GM18909 (cell line): Measurements from ENCODE around the gene CATSPER2.
"Not testable (repeated sequence)": the region's sequence is repeated elsewhere in the genome, so short reads cannot be mapped to it uniquely, and the experiment has no call there.

ENCODE experiments used
- ATAC-seq: cut with Tn5 transposase; IDR thresholded peaks from one replicate; pipeline ENCODE4 v1.9.1; 2021; ENCODE audit warnings: mild to moderate bottlenecking; ENCODE audit not compliant: unreplicated experiment, poor library complexity

The CATSPER2 gene

GRCh38 chr15:43648649-43649429 is at the start of gene CATSPER2:
Gene CATSPER2 (minus strand): TSS chr15:43648844. CDS start chr15:43648061, 783 bp downstream.
- ATAC-seq = no peak

GRCh38 chr15:43693148-43694022 is 44.7 kb upstream of the CATSPER2 start, which contains the start of gene CKMT1A:
Gene CKMT1A (plus strand): TSS chr15:43693859. CDS start chr15:43694051, 192 bp downstream.
- ATAC-seq = not testable (repeated sequence)

- ATAC-seq = not testable (repeated sequence)
Measured at GRCh38 chr15:43692679-43693078, 44.0 kb upstream of the CATSPER2 start.

- ATAC-seq = peak; percentile 97
Measured at GRCh38 chr15:43689604-43690301, 41.1 kb upstream of the CATSPER2 start.

- ATAC-seq = not testable (repeated sequence)
Measured at GRCh38 chr15:43674175-43674574, 25.5 kb upstream of the CATSPER2 start.

DNA sequence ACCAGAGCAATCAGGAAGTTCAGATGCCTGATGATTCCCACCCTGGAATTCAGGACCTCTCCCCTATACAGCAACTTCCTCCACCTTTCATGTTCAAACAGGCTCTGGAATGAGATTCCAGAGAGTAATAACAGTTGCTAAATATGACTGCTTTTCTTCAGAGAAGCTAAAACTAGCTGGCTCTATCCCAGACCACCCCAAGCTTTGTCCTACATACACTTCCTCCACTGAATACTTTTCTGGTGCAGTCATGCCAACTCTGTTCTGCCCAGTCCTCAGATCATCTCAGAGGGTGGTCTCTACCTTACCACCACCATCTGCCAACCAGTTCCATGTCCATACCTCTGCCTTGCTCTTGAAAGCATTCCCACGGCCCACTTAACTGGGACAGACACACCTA is 17.5 kb upstream of the CATSPER2 start:
- ATAC-seq = not testable (repeated sequence)

- ATAC-seq = not testable (repeated sequence)
Measured at GRCh38 chr15:43663333-43663732, 14.7 kb upstream of the CATSPER2 start.

DNA sequence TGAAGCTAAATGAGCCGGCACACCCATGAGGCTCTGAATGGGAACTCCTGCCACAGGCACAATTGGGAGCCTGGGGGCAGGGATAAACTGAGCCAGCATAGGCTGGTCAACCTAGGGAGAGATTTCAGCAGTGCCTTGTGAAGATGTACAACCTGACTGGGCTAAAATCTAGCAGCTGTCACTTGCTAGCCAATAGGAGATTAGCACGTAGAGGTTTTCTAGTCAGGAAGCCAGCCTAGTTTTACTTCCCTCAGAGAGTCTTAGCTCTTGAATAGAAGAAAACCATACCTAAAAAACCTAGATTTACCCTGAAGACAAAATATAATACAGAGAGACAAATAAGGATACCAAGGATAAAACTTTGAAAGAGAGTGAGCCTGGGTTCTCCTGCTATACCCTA is 13.6 kb upstream of the CATSPER2 start:
- ATAC-seq = not testable (repeated sequence)

DNA sequence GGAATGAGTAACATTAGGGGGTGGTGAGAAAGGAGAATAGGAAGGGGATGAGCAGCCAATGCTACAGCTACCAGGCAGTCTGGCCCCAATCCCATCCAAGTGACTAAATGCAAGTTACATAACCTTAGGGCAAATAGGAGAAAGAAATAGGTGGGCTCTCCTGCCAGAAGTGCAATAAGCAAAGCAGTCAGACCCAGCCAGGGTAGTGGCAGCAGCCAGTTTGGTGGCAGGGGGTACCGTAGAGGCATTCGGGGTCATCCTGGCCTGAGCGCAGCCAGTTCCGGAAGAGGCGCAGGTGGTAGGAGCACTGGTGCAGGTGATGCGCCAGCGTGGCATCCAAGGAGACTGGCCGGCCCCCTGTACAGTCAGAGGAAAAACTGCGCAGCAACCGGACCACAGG is 11.1 kb upstream of the CATSPER2 start:
- ATAC-seq = not testable (repeated sequence)

GRCh38 chr15:43649430-43649926 is 834 bp upstream of the CATSPER2 start:
- ATAC-seq = not testable (repeated sequence)

DNA sequence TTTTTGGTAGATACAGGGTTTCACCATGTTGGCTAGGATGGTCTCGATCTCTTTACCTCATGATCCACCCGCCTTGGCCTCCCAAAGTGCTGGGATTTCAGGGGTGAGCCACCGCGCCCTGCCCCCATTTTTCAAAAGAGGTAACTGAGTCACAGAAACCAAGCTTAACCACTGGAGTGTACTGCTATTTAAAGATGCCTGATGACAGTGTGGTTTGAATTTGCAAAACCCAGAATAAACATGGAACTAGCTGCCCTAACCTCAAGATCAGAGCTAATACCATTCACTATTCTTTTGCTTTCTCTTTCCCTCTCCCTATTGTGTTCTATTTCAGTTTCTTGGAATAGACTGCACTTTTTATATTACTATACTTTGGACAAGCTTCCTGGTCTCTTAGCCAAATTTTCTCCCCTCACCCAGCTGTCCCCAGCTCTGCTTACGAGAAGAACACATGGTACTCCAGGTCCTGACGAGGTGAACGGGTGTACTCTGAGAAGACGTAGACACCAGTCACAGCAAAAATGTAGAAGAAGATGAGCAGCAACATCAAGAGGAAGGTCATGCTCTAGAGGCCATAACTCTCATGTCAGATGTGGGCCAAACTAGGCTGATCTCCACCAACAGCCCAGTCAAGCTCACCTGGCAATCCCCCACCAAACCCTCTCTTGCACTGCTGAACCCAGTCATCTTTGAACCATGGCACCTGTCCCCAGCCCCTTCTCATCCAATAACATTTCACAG is 10.0 kb downstream of the CATSPER2 start:
- not testable (repeated sequence) for ATAC-seq

DNA sequence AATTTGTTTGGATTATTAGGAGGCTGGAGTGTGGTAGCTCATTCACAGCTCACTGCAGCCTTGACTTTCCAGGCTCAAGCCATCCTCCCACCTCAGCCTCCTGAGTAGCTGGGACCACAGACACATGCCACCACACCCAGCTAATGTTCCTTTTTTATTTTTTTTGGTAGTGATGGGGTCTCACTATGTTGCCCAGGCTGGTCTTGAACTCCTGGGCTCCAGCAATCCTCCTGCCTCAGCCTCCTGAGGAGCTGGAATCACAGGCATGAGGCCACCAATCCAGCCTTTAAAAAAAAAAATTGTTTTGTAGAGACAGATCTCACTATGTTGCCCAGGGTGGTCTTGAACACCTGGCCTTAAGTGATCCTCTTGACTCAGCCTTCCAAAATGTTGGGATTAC is 21.7 kb downstream of the CATSPER2 start:
- not testable (repeated sequence) for ATAC-seq

- ATAC-seq = no peak
Measured at GRCh38 chr15:43625106-43625505, 23.5 kb downstream of the CATSPER2 start.

- ATAC-seq = not testable (repeated sequence)
Measured at GRCh38 chr15:43622068-43622799, 26.4 kb downstream of the CATSPER2 start.

GRCh38 chr15:43618700-43619099 is 29.9 kb downstream of the CATSPER2 start, which contains the start of gene STRC:
Gene STRC (minus strand): TSS chr15:43618800. CDS start chr15:43618722, 78 bp downstream.
- not testable (repeated sequence) for ATAC-seq

- not testable (repeated sequence) for ATAC-seq
Measured at GRCh38 chr15:43617750-43618149, 30.9 kb downstream of the CATSPER2 start.

DNA sequence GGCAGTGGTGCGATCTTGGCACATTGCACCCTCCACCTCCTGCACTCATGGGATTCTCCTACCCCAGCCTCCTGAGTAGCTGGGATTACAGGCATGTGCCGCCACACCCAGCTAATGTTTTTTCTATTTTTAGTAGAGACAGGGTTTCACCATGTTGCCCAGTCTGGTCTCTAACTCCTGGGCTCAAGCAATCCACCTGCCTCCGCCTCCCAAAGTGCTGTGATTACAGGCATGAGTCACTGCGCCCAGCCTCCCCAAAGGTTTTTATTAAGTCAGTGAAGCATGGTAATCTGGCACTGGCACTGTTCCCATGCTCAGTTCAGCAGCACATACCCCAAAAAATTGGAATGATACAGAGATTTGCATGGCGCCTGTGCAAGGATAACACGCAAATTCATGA is 46.4 kb downstream of the CATSPER2 start:
- not testable (repeated sequence) for ATAC-seq

DNA sequence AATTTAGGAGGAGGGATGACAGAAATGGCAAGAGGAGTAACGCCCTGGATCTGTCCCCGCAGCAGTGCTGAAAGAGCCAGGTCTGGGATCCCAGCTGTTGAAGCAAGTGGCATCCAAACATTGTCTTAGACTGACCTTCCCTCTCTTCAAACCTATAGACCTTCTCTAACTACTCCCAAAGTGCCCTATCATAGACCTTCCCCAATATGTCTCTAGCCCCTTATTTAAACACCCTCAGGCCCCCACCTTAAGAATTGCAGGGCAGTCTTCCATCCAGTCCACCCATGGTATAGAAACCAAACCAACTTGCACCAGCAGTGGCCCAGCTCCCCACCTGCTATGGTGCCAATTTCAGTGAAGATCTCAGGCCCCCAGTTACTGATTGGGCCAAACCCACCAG is 48.4 kb downstream of the CATSPER2 start:
- not testable (repeated sequence) for ATAC-seq

DNA sequence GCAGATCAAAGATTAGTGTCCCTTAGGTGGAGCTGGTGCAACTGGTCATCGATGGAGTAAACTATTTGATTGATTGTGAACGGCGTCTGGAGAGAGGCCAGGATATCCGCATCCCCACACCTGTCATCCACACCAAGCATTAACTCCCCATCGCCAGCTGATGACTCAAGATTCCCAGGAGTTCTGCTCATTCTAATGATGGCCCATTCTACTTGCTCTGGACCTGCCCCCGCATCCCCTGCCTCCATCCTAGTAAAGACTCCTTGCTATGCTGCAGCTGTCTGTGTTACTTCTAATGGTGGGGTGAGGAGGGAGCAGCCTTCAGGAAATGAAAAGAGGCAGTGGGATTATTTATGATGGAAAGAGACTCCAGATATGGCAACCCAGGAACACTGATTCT is 49.5 kb downstream of the CATSPER2 start:
- not testable (repeated sequence) for ATAC-seq
